HEK293T (cell line): ENCODE measurements around the gene INTS2.

Experiments used
- ARNT ChIP-seq: fragments of 450-650 bp; IDR thresholded peaks from 2 replicates; pipeline ENCODE4 v1.6.1; 2017; ENCODE audit warnings: mild to moderate bottlenecking
- FOXK2 ChIP-seq: fragments of 450-650 bp; IDR thresholded peaks from 2 replicates; pipeline ENCODE4 v1.6.1; 2016; ENCODE audit warnings: mild to moderate bottlenecking
- FOXM1 ChIP-seq: fragments of 450-650 bp; IDR thresholded peaks from 2 replicates; pipeline ENCODE4 v1.6.1; 2017; ENCODE audit warnings: mild to moderate bottlenecking, borderline replicate concordance
- NFRKB ChIP-seq: fragments of 450-650 bp; IDR thresholded peaks from 2 replicates; pipeline ENCODE4 v1.6.1; 2016; ENCODE audit warnings: mild to moderate bottlenecking, moderate library complexity
- SP1 ChIP-seq: fragments of 450-650 bp; IDR thresholded peaks from 2 replicates; pipeline ENCODE4 v1.6.1; 2017
- SUZ12 ChIP-seq: fragments of 450-650 bp; IDR thresholded peaks from 2 replicates; pipeline ENCODE4 v1.6.1; 2016; ENCODE audit warnings: mild to moderate bottlenecking

DNA sequence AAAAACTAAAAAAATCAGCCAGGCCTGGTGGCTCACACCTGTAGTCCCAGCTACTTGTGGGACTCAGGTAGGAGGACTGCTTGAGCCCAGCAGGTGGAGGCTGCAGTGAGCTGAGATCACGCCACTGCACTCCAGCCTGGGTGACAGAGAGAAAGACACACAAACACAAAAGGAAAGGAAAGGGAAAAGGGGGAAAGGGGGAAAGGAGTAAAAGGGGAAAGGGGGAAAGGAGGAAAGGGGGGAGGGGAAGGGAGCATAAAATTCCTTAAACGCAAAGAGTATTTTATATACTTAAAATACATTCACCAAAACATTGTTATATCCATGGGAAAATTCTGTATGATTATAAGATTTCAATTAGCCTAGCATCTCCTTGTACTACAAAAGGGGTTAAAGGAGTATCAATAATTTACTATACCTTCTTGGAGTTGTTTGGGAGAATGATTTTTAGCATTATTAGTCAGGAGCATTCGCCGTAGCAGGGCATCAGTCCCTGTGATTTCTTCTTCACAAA is 47.1 kb downstream of the INTS2 start:
- TF ChIP-seq FOXK2 = no peak
- TF ChIP-seq SUZ12 = no peak
- TF ChIP-seq SP1 = no peak
- TF ChIP-seq FOXM1 = no peak
- TF ChIP-seq ARNT = no peak
- no peak for TF ChIP-seq NFRKB
